ENCODE results near the gene HFE.

DNA sequence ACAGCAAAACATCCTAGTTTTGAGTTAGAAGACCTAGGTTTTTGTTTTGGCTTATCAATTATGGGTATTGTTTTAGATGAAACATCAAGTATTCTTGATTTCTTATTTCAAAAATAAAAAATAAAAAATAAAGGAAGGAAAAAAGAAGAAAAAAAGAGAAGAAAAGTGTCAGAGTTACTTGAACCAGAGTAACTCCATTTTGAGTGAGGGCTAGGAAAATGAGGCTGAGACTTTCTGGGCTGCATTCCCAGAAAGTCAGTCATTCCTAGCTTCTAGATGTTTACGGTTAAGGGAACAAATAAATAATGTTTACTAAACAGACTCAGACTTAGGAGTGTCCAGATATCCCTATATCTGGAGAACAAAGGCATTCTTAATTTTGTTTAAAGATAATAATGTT, 45.3 kb upstream of the HFE start:
- TF ChIP-seq TAF1 (conservative IDR thresholded peaks at IDR 0.05): no peak
- TF ChIP-seq, protein P1, sequence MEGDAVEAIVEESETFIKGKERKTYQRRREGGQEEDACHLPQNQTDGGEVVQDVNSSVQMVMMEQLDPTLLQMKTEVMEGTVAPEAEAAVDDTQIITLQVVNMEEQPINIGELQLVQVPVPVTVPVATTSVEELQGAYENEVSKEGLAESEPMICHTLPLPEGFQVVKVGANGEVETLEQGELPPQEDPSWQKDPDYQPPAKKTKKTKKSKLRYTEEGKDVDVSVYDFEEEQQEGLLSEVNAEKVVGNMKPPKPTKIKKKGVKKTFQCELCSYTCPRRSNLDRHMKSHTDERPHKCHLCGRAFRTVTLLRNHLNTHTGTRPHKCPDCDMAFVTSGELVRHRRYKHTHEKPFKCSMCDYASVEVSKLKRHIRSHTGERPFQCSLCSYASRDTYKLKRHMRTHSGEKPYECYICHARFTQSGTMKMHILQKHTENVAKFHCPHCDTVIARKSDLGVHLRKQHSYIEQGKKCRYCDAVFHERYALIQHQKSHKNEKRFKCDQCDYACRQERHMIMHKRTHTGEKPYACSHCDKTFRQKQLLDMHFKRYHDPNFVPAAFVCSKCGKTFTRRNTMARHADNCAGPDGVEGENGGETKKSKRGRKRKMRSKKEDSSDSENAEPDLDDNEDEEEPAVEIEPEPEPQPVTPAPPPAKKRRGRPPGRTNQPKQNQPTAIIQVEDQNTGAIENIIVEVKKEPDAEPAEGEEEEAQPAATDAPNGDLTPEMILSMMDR (IDR thresholded peaks at IDR 0.05; ENCODE audit: low read depth, low read length, missing input control): no peak
- no peak for TF ChIP-seq NR2F2 (IDR thresholded peaks at IDR 0.05)
- no peak for TF ChIP-seq JUND (IDR thresholded peaks at IDR 0.05)
- no peak for TF ChIP-seq SP1 (IDR thresholded peaks at IDR 0.05)
- TF ChIP-seq RAD21 (IDR thresholded peaks at IDR 0.05): no peak
- no peak for TF ChIP-seq FOXA2 (IDR thresholded peaks at IDR 0.05)
- TF ChIP-seq, protein P2, sequence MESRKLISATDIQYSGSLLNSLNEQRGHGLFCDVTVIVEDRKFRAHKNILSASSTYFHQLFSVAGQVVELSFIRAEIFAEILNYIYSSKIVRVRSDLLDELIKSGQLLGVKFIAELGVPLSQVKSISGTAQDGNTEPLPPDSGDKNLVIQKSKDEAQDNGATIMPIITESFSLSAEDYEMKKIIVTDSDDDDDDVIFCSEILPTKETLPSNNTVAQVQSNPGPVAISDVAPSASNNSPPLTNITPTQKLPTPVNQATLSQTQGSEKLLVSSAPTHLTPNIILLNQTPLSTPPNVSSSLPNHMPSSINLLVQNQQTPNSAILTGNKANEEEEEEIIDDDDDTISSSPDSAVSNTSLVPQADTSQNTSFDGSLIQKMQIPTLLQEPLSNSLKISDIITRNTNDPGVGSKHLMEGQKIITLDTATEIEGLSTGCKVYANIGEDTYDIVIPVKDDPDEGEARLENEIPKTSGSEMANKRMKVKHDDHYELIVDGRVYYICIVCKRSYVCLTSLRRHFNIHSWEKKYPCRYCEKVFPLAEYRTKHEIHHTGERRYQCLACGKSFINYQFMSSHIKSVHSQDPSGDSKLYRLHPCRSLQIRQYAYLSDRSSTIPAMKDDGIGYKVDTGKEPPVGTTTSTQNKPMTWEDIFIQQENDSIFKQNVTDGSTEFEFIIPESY (IDR thresholded peaks at IDR 0.05): no peak
- no peak for TF ChIP-seq GABPA (IDR thresholded peaks at IDR 0.05 in 1 of 2, conservative IDR thresholded peaks at IDR 0.05 in 1 of 2)
- TF ChIP-seq, protein P3, sequence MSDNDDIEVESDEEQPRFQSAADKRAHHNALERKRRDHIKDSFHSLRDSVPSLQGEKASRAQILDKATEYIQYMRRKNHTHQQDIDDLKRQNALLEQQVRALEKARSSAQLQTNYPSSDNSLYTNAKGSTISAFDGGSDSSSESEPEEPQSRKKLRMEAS (IDR thresholded peaks at IDR 0.05): no peak
- TF ChIP-seq, protein P4, sequence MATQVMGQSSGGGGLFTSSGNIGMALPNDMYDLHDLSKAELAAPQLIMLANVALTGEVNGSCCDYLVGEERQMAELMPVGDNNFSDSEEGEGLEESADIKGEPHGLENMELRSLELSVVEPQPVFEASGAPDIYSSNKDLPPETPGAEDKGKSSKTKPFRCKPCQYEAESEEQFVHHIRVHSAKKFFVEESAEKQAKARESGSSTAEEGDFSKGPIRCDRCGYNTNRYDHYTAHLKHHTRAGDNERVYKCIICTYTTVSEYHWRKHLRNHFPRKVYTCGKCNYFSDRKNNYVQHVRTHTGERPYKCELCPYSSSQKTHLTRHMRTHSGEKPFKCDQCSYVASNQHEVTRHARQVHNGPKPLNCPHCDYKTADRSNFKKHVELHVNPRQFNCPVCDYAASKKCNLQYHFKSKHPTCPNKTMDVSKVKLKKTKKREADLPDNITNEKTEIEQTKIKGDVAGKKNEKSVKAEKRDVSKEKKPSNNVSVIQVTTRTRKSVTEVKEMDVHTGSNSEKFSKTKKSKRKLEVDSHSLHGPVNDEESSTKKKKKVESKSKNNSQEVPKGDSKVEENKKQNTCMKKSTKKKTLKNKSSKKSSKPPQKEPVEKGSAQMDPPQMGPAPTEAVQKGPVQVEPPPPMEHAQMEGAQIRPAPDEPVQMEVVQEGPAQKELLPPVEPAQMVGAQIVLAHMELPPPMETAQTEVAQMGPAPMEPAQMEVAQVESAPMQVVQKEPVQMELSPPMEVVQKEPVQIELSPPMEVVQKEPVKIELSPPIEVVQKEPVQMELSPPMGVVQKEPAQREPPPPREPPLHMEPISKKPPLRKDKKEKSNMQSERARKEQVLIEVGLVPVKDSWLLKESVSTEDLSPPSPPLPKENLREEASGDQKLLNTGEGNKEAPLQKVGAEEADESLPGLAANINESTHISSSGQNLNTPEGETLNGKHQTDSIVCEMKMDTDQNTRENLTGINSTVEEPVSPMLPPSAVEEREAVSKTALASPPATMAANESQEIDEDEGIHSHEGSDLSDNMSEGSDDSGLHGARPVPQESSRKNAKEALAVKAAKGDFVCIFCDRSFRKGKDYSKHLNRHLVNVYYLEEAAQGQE (IDR thresholded peaks at IDR 0.05): no peak
- TF ChIP-seq, protein P5, sequence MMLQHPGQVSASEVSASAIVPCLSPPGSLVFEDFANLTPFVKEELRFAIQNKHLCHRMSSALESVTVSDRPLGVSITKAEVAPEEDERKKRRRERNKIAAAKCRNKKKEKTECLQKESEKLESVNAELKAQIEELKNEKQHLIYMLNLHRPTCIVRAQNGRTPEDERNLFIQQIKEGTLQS (IDR thresholded peaks at IDR 0.05): no peak
- TF ChIP-seq YY1 (IDR thresholded peaks at IDR 0.05): no peak
- TF ChIP-seq EGR1 (IDR thresholded peaks at IDR 0.05; ENCODE audit: low read depth in 2 of 2): no peak
